DMS153 (cell line): Measurements from ENCODE around the gene KLHL12.
A peak's percentile ranks its signal among the peaks of the same experiment; 100 is the strongest.
"Not testable (repeated sequence)": the region's sequence is repeated elsewhere in the genome, so short reads cannot be mapped to it uniquely, and the experiment has no call there.

ENCODE experiments used
- DNase-seq: peaks from one replicate; lab custom pipeline; 2025; lab: John Stamatoyannopoulos, UW

The KLHL12 gene

DNA sequence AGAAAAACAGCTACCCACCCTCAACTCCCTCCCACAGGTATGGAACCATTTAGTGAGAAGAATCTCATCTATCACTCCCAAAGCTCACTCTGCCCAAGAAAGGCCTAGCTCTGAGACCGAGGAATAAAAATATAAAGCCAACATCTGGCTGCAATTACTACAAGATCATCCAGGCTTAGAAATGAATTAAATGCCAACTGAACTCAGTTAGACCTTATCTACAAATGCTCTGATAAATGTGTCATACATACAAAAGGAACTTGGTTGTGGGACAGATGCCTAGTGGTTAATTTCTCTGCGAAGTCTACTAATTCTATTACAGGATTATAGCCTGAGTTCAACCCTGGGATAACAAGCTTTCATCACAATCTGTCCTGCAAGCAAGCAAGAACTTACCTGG, 24.4 kb upstream of the KLHL12 start:
- DNase-seq, result no peak

DNA sequence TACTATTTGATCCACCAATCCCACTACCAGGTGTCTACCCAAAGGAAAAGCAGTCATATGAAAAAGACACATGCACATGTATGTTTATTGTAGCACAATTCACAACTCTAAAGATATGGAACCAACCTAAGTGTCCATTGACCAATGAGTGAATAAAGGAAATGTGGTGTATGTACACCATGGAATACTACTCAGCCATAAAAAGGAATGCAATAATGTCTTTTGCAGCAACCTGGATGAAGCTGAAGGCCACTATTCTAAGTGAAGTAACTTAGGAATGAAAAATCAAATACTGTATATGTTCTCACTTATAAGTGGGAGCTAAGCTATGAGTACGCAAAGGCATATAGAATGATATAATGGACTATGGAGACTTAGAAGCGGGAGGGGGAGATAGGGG, 18.4 kb upstream of the KLHL12 start:
- no peak for DNase-seq

DNA sequence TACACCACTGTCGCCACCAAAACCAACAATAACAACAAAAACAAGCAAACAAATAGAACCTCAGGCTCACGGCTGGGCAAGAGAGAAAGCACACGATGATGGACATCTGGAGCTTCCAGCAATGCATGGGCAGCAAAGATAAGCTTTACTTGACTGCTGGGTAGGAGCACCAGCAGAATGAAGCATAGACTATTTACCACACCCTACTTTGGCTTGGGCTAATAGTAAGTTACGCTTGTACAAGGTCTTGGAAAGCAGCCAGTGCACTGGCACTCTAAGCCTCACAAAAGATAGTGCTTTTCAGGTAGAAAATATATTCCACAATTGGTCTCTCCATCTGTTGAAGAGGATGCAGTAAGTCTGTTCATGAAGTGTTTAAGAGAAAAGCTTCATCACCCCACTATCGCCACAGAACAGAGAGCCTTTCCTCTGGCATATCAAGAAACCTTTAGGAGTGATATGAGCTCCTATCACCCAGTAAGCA, 17.4 kb upstream of the KLHL12 start:
- no peak for DNase-seq

DNA sequence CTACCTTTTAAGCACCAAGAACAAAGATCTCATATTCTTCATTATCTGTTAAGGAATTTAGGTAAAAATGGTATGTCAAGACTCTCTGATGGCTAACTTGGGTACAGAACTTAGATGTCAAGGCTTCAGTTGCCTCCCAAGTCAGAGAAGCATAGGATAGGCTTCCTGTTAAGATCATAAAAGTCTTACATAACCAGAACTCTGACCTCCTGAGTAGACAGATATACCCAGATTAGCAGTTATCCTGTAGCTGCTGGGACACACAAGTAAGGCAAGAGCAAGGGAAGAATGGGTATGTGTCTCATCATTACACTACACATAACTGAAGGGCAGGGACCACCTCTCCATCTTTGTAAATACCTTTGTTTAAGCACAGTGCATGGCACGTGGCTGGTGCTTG, 15.4 kb upstream of the KLHL12 start:
- no peak for DNase-seq

DNA sequence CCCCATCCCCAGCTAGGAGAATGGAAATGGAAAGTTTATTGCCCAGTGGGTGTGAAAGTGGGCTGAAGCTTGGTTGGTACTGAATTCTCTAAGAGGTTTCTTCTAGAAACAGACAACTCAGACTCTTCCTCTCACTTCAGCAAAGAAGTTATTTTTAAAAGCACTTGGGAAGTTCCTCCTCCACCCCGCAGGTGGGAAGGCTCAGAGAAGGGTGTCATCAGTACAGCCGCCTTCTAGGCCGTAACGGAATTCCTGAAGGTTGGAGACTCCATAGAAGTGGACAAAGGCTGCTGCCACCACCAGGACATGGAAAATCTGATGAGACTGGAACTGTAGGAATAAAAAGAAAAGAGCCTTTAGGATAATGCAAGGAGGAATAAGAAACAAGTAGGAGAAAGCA, 14.3 kb upstream of the KLHL12 start:
- no peak for DNase-seq

DNA sequence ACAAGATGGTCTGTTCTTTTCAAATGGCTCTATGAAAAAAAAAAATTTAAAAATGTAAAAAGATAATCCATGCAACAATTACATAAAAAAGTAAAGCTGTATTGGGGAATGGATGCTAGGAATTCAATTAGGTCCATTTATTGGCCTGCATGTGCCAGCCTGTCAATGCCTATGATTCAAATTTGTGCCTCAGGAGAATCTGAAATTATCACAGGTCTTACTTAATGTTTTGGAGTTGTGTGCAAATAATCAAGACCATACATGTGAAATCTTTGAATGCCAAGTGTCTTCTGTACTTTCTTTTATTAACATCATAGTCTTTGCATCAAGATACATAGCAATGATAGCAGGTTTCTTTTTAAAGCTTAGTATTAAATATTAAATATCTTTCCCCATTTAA, 13.5 kb upstream of the KLHL12 start:
- DNase-seq, result no peak

DNA sequence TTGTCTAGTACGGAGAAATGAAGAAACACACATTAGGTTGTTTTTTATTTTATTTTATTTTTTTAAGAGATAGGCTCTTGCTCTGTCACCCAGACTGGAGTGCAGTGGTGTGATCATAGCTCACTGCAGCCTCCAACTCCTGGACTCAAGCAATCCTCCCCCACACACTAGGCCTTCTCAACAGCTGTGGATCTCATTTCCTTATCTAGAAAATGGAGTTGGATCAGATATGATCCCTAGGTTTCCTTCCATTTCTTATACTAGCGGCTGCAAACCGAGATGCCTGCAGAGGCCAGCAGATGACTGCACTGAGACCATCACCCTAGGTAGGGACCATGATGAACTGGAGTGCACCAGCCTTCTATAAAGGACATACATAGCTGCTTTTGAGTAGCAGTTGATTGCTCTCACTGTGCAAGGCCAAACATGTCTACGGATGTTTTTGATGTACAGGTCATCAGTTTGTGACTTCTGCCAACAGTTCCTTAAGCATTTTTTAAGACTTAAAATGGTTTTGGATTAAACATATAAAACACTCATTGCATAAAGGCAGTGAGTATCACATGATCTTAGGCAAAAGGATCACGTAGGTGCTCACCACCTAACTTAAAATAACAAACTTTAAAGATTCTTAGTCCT, 11.4 kb upstream of the KLHL12 start:
- DNase-seq, result no peak

DNA sequence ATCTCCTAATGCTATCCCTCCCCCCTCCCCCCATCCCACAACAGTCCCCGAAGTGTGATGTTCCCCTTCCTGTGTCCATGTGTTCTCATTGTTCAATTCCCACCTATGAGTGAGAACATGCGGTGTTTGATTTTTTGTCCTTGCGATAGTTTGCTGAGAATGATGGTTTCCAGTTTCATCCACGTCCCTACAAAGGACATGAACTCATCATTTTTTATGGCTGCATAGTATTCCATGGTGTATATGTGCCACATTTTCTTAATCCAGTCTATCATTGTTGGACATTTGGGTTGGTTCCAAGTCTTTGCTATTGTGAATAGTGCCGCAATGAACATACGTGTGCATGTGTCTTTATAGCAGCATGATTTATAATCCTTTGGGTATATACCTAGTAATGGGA, 9.4 kb upstream of the KLHL12 start:
- DNase-seq, result not testable (repeated sequence)

DNA sequence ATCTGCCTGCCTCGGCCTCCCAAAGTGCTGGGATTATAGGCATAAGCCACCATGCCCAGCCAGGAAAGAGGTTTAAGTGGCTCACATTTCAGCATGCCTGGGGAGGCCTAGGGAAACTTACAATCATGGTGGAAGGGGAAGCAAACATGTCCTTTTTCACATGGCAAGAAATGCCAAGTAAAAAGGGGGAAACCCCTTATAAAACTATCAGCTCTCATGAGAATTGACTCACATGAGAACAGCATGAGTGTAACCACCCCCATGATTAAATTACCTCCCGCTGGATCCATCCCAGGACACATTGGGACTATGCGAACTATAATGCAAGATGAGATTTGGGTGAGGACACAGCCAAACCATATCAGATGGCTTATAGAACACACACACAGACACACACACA, 8.8 kb upstream of the KLHL12 start:
- no peak for DNase-seq

DNA sequence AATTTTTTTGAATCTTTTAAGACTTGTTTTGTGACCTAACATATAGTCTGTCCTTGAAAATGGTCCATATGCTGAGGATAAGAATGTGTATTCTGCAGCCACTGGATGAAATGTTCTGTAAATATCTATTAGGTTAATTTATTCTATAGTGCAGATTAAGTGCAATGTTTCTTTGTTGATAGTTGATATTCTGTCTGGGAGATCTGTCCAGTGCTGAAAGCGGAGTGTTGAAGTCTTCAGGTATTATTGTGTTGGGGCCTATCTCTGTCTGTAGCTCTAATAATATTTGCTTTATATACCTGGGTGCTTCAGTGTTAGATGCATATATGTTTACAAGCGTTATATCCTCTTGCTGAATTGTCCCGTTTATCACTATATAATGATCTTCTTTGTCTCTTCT, 7.7 kb upstream of the KLHL12 start:
- DNase-seq, result no peak

DNA sequence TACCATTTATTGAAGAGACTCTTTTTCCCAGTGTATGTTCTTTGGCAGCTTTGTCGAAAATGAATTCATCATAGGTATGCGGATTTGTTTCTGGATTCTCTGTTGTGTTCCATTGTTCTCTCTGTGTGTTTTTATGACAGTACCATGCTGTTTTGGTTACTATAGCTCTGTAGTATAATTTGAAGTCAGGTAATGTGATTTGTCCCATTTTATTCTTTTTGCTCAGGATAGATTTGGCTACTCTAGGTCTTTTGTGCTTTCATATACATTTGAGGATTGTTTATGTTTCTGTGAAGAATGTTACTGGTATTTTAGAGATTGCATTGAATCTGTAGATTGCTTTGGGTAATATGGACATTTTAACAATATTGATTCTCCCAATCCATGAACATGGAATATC, 5.4 kb upstream of the KLHL12 start:
- DNase-seq, result no peak

DNA sequence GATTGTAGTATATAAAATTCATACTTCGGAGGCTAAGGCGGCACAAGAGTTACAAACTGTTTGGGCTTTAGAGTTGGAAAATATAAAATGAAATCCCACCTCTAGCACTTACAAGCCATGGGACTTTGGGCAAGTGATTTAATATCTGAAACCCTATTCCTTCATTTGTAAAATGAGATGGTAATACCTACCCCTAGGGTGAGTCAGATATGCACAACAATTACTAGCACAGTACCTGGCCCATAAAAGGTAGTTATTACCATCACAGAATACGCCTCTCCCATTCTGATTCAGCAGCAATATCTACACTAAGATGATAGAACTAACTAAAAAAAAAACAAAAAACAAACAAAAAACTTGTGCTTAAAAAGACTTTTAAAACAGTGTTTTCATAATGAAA, 3.5 kb downstream of the KLHL12 start:
- DNase-seq, result no peak

DNA sequence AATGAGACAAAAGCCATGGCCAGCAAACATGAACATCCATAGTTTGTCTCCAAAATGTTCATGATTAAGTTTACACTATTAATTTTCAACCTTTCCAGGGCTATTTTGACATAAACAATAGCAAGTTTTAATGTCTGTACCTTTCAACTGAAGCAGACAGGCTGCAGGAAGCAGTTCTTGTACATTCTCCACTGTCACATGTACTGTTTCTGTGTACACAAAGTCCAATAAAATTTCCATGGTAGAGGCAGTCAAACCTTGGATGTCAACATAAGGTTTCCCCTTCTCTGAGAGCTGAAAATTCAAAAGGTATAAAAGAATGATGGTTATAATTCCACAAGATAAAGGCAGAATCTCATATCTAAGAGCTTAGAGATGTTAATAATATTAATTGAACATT, 7.4 kb downstream of the KLHL12 start:
- DNase-seq, result no peak

DNA sequence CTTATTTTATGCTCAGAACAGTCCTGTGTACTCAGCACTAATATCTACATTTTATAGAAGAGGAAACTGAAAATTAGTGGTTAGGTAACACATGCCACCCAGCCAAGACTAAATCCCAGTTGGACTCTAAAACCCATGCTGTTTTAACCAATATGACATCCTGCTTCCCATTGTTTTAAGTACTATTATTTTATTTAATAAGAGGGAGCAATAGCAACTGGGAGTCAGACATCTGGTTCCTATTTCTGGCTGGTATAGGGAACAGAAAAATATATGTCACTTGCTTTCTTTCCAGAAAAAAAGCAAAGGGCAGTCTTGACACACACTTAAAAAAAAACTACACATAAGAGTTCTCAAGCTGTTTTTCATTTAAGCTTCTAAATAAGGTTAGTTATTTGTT, 11.9 kb downstream of the KLHL12 start:
- DNase-seq, result no peak

DNA sequence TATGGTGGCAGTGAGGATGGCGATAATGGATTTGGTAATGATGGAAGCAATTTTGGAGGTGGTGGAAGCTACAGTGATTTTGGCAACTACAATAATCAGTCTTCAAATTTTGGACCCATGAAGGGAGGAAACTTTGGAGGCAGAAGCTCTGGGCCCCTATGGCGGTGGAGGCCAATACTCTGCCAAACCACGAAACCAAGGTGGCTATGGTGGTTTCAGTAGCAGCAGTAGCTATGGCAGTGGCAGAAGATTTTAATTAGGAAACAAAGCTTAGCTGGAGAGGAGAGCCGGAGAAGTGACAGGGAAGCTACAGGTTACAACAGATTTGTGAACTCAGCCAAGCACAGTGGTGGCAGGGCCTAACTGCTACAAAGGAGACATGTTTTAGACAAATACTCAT, 14.6 kb downstream of the KLHL12 start:
- not testable (repeated sequence) for DNase-seq

DNA sequence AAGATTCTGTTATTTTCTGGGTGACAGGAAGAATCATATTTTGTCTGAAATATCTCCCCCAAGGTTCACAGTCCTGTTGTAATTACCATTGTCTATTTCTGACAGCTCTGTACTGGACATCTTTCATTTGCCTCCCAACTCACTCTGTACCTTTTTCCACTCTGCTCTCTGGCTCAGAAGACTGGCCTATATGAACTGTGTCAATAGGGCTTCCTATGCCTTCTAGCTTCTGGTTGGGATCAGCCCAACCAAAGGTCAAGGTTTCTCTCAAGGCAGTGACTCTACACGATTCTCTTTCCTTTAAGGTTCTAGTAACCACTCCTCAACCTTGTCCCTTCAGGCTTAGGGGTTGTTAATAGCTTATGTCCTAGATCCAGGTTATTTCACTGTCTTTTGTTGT, 17.5 kb downstream of the KLHL12 start:
- no peak for DNase-seq

DNA sequence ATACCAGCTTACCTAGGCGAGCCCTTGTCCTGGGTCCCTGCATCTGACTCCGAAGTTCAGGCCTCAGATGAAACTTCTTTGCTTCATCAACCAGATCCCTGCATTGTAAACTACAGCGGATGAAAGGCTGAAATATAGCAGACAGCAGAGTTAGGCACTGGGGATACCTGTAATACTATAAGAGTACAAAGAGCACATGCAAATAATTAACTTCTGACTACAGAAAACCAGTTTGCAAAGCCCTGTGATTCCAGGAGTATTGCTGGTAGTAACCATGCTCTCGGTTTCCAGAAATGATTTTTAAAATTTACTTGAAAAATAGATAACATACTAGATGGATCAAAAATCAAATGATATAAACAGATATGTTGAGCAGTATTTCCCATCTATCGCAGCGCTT, 18.0 kb downstream of the KLHL12 start:
- no peak for DNase-seq

DNA sequence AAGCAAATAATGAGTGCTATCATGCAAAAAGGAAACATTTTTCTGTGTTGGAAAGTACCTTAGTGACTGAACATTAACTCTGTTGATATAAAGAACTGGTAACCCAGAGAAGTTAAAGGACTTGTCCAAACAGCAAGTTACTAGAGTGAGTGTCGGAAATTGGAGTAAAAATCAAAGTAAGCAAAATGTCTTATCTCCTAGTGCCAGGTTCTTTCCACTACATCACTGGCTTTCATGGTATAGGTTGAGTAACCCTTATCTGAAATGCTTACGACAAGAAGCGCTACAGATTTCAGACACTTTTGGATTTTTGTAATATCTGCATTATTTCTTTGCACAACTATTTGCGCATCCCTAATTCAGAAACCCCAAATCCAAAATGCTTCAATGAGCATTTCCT, 21.7 kb downstream of the KLHL12 start:
- no peak for DNase-seq

DNA sequence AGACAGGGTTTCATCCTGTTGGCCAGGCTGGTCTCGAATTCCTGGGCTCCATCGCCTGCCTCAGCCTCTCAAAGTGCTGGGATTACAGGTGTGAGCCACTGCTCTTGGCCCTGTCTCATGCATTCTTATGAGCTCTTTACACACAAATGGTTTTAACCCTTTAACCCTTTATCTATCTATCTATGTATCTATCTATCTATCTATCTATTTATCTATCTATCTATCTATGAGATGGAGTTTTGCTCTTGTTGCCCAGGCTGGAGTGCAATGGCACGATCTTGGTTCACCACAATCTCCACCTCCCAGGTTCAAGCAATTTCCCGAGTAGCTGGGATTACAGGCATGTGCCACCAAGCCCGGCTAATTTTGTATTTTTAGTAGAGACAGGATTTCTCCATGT, 23.2 kb downstream of the KLHL12 start:
- DNase-seq, result not testable (repeated sequence)

DNA sequence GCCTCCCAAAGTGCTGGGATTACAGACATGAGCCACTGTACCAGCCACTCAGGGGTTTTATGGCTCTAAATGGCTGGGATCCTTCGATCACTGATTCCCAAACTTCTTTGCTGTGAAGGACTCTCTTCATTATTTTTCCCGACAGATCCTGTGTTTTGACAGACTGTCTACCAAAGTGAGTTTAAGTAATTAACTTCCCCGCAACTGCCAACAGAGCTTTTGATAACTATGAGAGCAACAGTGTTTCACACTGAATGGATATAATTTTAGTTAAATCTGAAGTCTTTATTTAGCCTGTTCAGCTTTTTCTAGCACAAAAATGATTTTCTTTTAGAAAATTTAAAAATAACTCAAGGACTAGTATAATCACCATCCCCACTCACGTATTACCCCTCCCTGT, 25.5 kb downstream of the KLHL12 start:
- DNase-seq, result no peak

DNA sequence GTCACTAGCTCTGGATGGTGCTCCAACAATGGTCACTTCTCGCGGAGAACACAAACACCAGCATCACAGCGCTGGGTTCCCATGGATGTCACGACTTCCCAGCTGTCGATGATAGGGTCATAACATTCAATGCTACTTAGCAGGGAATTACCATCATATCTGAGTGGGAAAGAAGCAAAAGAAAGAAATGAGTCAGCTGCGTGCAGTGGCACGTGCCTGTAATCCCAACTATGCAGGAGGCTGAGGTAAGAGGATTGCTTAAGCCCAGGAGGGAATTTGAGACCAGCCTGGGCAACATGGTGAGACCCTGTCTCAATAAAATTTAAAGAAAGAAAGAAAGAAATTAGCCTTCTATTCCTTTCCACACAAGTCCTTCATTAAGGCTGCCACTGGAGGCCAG, 34.5 kb downstream of the KLHL12 start:
- no peak for DNase-seq

DNA sequence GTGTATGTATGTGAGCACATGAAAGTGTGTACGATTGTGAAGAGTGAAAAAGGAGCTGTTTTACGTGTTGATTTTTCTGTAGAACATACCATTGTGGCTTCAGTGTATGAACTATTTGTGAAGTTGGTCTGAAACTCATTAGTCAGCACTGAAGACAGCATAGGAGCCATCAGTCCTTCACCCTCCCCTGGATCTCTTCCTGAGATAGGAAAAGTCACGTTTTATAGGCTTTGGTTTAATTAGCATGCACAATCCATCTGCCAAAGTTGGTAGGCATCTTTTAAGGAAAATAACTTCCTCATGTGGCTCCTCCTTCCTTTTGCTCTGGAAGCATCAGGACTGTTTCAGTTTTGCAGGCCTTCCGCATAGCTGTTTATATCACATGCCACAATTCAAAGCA, 36.6 kb downstream of the KLHL12 start:
- no peak for DNase-seq

DNA sequence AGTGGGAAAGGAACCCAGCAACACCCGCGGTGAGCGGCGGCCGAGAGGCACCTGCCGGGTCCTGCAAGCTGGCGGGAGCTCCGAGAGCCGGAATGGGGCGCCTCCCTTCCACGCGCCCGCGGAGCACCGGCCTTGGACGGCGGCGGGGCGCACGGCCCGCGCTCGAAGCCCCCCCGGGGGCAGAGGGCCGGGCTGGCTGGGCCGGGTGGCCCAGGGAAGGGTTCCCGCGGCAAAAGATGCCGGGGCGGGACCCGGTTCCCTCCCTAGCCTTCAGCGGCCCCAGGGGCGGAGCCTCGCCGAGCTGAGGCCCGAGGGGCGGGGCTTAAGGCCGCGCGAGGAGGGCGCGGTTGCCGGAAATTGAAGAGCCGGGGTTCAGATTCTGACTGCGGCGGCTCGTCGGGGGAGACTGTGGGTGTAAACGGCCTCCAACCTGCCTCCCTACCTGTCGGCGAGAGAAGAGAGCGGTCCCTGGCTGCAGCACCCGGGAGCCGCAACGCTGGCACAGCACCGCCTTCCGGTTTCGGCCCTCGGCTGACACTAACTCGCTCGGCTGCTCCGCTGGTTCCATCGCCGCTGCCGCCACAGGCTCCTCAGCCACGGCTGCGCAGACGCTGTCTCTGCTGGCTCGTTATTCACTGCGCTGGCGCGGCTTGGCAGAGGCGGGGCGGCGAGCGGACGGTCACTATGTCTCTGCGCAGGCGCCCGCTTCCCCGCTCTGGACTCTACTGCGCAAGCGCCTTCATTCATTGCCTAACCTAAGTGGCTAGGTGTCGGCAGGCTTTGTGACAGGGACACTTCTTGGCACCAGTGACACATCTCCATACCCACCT, 38.3 kb downstream of the KLHL12 start, which contains the start of gene RABIF:
TSS of gene RABIF (minus strand) at position 619 of the 830 bp plus-strand sequence. CDS start at position 568, 51 bp downstream.
- DNase-seq, result peak; percentile 97

DNA sequence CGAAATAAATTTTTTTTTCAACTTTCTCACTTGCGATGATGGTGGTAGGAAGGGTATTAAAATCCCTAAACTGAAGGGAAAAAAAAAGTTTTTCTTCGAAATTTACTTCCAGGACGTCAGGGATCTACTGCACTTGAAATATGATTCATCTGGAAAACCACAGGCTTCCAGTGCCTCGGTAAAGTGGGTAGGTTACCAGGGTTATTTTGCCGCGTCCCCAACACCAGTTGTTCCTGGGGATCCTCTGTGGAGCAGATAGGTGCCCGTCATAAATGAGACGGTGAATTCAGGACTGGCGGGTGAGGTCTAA, 38.9 kb downstream of the KLHL12 start:
- no peak for DNase-seq
